ENCODE data around the gene SLC6A7.

DNA sequence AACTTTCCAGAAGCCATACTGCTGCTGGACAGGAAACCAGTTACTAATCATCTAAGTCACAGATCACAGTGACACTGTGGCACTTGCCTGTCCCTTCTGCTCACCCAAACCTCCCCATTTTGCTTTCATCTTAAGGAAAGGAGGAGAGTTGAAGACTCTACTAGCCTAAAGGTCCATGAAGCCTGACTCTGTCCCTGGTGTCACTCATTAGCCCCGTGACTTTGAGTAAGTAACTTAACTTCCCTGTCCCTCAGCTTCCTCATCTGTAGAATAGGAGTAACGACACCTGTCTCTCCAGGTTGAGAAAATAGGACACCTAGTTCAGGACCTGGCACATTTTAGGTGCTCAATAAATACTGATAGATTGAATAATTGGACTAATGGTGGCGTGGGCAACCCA lies 536 bp upstream of the SLC6A7 start:
- TF ChIP-seq GABPA (IDR thresholded peaks at IDR 0.05; ENCODE audit: low read depth), result no peak
- TF ChIP-seq, protein P1, sequence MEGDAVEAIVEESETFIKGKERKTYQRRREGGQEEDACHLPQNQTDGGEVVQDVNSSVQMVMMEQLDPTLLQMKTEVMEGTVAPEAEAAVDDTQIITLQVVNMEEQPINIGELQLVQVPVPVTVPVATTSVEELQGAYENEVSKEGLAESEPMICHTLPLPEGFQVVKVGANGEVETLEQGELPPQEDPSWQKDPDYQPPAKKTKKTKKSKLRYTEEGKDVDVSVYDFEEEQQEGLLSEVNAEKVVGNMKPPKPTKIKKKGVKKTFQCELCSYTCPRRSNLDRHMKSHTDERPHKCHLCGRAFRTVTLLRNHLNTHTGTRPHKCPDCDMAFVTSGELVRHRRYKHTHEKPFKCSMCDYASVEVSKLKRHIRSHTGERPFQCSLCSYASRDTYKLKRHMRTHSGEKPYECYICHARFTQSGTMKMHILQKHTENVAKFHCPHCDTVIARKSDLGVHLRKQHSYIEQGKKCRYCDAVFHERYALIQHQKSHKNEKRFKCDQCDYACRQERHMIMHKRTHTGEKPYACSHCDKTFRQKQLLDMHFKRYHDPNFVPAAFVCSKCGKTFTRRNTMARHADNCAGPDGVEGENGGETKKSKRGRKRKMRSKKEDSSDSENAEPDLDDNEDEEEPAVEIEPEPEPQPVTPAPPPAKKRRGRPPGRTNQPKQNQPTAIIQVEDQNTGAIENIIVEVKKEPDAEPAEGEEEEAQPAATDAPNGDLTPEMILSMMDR (IDR thresholded peaks at IDR 0.05), result no peak
- no peak for TF ChIP-seq RFX5 (IDR thresholded peaks at IDR 0.05; ENCODE audit: low read length)
- TF ChIP-seq EP300 (IDR thresholded peaks at IDR 0.05; ENCODE audit: borderline replicate concordance in 1 of 2, low read depth in 1 of 2, low read length in 1 of 2), result no peak
- TF ChIP-seq, protein P2, sequence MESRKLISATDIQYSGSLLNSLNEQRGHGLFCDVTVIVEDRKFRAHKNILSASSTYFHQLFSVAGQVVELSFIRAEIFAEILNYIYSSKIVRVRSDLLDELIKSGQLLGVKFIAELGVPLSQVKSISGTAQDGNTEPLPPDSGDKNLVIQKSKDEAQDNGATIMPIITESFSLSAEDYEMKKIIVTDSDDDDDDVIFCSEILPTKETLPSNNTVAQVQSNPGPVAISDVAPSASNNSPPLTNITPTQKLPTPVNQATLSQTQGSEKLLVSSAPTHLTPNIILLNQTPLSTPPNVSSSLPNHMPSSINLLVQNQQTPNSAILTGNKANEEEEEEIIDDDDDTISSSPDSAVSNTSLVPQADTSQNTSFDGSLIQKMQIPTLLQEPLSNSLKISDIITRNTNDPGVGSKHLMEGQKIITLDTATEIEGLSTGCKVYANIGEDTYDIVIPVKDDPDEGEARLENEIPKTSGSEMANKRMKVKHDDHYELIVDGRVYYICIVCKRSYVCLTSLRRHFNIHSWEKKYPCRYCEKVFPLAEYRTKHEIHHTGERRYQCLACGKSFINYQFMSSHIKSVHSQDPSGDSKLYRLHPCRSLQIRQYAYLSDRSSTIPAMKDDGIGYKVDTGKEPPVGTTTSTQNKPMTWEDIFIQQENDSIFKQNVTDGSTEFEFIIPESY (IDR thresholded peaks at IDR 0.05; ENCODE audit: borderline replicate concordance, low read depth), result no peak
- no peak for TF ChIP-seq POLR2AphosphoS5 (IDR thresholded peaks at IDR 0.05; ENCODE audit: low read depth, low read length)
- TF ChIP-seq, protein P3, sequence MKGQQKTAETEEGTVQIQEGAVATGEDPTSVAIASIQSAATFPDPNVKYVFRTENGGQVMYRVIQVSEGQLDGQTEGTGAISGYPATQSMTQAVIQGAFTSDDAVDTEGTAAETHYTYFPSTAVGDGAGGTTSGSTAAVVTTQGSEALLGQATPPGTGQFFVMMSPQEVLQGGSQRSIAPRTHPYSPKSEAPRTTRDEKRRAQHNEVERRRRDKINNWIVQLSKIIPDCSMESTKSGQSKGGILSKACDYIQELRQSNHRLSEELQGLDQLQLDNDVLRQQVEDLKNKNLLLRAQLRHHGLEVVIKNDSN (IDR thresholded peaks at IDR 0.05; ENCODE audit: borderline replicate concordance, low read depth), result no peak
- no peak for TF ChIP-seq RAD21 (IDR thresholded peaks at IDR 0.05; ENCODE audit: low read length)
- TF ChIP-seq NFIC (IDR thresholded peaks at IDR 0.05; ENCODE audit: borderline replicate concordance), result no peak
- TF ChIP-seq, protein P4, sequence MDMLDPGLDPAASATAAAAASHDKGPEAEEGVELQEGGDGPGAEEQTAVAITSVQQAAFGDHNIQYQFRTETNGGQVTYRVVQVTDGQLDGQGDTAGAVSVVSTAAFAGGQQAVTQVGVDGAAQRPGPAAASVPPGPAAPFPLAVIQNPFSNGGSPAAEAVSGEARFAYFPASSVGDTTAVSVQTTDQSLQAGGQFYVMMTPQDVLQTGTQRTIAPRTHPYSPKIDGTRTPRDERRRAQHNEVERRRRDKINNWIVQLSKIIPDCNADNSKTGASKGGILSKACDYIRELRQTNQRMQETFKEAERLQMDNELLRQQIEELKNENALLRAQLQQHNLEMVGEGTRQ (IDR thresholded peaks at IDR 0.05; ENCODE audit: borderline replicate concordance, low read depth, low read length), result no peak
- TF ChIP-seq SIN3A (IDR thresholded peaks at IDR 0.05; ENCODE audit: borderline replicate concordance, low read depth, low read length), result no peak
